ENCODE data around the gene PRCC.
"Not testable (repeated sequence)": the region's sequence is repeated elsewhere in the genome, so short reads cannot be mapped to it uniquely, and the experiment has no call there.

Gene PRCC

GRCh38 chr1:156765136-156765535, 2.2 kb upstream of the PRCC start:
- DNase-seq (ENCODE audit: low read depth) = not testable (repeated sequence)

DNA sequence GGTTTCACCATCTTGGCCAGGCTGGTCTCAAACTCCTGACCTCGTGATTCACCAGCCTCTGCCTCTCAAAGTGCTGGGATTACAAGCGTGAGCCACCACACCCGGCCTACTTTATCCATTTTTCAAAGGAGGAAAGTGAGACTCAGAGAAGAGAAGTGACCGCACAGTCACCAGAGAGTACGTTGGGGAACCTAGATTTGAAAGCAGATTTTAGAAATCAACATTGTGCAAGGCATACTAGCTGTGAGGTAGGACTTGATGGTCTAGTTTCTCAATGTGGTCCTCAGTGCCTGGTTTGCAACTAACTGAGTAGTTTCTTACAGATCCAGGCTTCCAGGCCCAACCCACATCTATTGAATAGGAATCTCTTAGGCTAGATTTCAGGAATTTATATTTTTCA, 1.7 kb upstream of the PRCC start:
- no peak for DNase-seq (ENCODE audit: low read depth)

GRCh38 chr1:156766298-156767100, 836 bp upstream of the PRCC start:
- DNase-seq (ENCODE audit: low read depth) = no peak

DNA sequence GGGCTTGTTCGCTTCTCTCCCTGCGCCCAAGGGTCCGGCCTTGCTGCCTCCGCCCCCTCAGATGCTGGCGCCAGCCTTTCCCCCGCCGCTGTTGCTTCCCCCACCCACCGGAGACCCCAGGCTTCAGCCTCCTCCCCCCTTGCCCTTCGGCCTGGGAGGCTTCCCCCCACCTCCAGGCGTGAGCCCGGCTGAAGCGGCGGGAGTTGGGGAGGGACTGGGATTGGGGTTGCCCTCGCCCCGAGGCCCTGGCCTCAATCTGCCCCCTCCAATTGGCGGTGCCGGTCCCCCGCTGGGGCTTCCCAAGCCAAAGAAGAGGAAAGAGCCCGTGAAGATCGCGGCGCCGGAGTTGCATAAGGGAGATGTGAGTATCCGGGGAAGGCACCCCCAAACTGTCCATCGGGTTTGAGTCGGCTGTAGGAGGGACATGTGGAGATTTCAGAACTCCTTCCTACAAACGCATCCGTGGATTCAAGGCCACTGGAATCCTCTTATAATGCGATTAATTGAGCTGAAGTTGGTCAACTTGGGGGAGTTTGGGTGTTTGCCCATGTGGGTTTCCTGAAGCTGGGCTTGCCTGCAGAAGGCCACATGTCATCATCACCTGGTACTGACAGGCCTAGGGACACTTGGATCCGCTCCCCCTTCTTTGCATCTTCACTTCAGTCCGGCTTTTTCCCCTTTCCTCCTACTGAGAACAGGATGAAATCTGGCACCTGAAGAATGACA, 707 bp downstream of the PRCC start:
- no peak for DNase-seq (ENCODE audit: low read depth)

- DNase-seq (ENCODE audit: low read depth) = no peak
Measured at GRCh38 chr1:156768610-156769295, 1.4 kb downstream of the PRCC start.

- DNase-seq (ENCODE audit: low read depth) = no peak
Measured at GRCh38 chr1:156772222-156772621, 4.9 kb downstream of the PRCC start.

GRCh38 chr1:156772728-156773497, 5.6 kb downstream of the PRCC start:
- DNase-seq (ENCODE audit: low read depth) = no peak

- no peak for DNase-seq (ENCODE audit: low read depth)
Measured at GRCh38 chr1:156773607-156774006, 6.3 kb downstream of the PRCC start.

GRCh38 chr1:156775799-156776198, 8.5 kb downstream of the PRCC start:
- DNase-seq (ENCODE audit: low read depth) = no peak

- DNase-seq (ENCODE audit: low read depth) = no peak
Measured at GRCh38 chr1:156776942-156777341, 9.6 kb downstream of the PRCC start.

DNA sequence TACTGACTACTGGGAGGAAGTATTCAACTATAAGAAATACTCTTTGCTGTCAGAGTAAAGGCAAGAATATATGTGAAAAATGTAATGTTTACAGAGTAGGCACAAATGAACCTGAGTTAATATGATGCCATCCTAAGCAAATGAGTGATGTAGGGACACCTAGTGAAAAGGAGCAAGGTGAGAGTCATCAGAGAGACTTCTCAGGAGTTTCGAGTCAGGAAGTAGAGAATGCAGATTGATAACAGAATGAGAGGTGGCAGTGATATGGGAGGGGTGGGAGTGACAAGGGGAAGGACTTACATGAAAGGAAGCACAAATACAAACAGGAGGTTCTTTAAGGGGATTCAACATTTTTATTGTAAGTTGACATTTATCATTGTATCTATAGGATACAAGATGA, 10.2 kb downstream of the PRCC start:
- DNase-seq (ENCODE audit: low read depth) = no peak

DNA sequence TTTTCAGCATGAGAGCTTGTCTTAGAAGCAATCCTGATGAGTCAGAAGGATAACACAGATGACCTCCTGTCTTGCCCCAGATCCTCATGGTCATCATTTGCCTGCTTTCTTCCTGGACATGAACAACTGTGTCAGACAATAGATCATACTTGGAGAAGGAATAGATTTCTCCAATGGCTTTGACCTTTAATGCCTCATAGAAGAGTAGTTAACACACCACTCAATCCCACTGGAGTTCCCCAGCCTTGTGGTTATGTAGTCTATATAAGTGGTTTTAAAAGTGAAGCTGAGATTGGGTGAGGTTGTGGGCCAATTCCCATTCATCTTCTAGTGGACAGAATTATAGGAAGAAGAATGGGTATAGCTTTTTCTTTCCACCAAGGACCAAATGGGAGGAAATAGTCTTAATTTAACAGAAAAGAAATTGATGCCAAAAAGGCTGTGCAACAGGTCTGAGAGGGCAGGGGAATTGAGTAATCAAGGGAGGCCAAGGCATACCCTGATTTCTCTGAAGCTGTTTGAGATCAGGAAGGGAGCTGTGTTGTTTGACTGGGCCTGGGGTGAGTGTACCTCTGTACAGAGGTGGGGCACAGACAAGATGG, 14.4 kb downstream of the PRCC start:
- DNase-seq (ENCODE audit: low read depth) = no peak

GRCh38 chr1:156785458-156785857, 18.1 kb downstream of the PRCC start:
- DNase-seq (ENCODE audit: low read depth) = no peak

DNA sequence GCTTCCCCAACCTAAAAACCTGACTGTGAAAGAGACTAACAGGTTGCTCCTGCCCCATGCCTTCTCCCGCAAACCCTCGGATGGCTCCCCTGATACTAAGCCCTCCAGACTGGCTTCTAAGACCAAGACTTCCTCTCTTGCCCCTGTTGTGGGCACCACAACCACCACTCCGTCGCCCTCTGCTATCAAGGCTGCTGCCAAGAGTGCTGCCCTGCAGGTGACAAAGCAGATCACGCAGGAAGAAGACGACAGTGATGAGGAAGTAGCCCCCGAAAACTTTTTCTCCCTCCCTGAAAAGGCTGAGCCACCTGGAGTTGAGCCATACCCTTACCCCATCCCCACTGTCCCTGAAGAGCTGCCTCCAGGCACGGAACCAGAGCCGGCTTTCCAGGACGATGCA, 19.3 kb downstream of the PRCC start:
- DNase-seq (ENCODE audit: low read depth) = no peak

DNA sequence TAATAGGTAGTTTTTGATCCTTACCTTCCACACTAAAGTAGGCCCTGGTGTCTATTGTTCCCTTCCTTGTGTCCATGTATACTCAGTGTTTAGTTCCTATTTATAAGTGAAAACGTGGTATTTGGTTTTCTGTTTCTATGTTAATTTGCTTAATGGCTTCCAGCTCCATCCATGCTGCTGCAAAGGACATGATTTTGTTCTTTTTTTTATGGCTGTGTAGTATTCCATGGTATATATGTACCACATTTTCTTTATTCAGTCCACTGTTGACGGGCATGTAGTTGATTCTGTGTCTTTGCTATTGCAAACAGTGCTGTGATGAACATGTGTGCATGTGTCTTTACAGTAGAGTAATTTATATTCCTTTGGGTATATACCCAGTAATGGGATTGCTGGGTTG, 20.8 kb downstream of the PRCC start:
- DNase-seq (ENCODE audit: low read depth) = no peak

- DNase-seq (ENCODE audit: low read depth) = no peak
Measured at GRCh38 chr1:156789621-156790318, 22.4 kb downstream of the PRCC start.

DNA sequence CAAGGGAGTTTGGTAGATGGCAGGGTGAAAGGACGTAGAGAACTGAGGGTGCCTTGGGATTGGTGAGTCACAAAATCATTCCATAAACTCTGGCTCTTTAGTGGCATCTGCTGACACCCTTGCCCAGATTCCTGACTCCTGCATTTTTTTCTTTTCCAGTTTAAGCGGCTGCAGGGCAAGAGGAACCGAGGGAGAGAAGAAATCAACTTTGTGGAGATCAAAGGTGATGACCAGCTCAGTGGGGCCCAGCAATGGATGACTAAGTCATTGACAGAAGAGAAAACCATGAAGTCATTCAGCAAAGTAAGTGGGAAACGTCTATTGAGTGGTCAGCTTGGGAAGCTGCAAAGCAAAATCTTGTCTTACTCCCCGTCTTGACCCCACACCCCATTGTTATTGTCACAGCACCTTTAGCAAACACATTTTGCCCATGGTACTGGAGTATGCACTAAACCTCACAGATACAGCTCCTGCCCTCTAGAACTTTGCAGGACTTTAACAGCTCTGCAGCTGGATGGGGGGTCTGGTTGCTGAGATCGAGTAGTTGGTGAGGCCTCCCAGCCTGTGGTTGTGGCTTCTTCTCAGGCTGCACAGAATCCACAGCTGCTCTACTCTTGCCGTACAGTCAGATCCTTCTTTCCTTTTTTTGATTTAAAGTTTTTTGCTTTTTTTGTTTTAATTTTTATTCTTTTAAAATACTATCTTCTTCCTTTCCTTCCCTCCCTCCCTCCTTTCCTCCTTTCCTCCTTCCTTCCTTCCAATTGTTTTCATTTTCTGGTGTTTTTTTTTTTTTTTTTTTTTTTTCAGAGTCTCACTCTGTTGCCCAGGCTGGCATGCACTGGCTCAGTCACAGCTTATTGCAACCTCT, 27.4 kb downstream of the PRCC start:
- DNase-seq (ENCODE audit: low read depth) = no peak

DNA sequence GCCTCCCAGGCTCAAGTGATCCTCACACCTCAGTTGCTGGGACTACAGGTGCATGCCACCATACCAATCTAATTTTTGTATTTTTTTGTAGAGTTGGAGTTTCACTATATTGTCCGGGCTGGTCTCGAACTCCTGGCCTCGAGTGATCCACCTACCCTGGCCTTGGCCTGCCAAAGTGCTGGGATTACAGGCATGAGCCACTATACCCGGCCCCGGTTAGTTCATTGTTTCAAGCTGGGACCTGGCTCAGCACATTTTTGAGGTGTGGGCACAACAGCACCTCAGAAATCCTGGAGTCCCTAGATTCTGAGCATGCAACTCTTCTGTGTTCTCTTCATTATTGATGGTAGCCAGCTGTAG, 28.0 kb downstream of the PRCC start:
- DNase-seq (ENCODE audit: low read depth) = no peak

GRCh38 chr1:156795787-156796186, 28.5 kb downstream of the PRCC start:
- no peak for DNase-seq (ENCODE audit: low read depth)

Data from stimulated activated CD8-positive, alpha-beta memory T cell treated with anti-CD3 and anti-CD28 coated beads, Interleukin-15, amount 100 ng/mL, for 1 hour (primary cell).